Gastroesophageal sphincter (tissue), 3 donors: ENCODE results near the gene TMEM74B.

Source experiments
- CTCF ChIP-seq, 4 experiments: fragments of 200-600 bp in 2 of 4; fragments of 450-650 bp in 2 of 4; sonication (generic) in 1 of 4; IDR thresholded peaks; one replicate each; pipeline ENCODE4 v1.5.1; 2017 to 2019; ENCODE audit warnings: antibody characterized with exemption in 4 of 4, mild to moderate bottlenecking in 2 of 4, moderate library complexity in 2 of 4
- EP300 ChIP-seq: sonication (generic); formaldehyde crosslinking; IDR thresholded peaks from one replicate; pipeline ENCODE4 v1.6.1; 2017; ENCODE audit warnings: antibody characterized with exemption, mild to moderate bottlenecking
- POLR2A ChIP-seq, 2 donors: fragments of 450-650 bp; IDR thresholded peaks; one replicate each; pipeline ENCODE4 v1.6.1; 2017; ENCODE audit warnings: antibody characterized with exemption in 2 of 2, mild to moderate bottlenecking in 2 of 2, moderate library complexity in 1 of 2
- POLR2AphosphoS5 ChIP-seq: sonication (generic); formaldehyde crosslinking; IDR thresholded peaks from one replicate; pipeline ENCODE4 v1.6.1; 2017; ENCODE audit warnings: antibody characterized with exemption

- no peak for TF ChIP-seq EP300
- TF ChIP-seq CTCF (IDR thresholded peaks at IDR 0.05), result no peak
- TF ChIP-seq POLR2A (IDR thresholded peaks at IDR 0.05), result no peak
- TF ChIP-seq POLR2AphosphoS5, result no peak
These were observed 37.8 kb downstream of the TMEM74B start for GRCh38 chr20:1146957-1147356.
